Keratinocyte (primary cell): ENCODE results near the gene DPH6. TPM values are rescaled to one million over a fixed set of nuclear protein-coding genes. Genes with fewer than 3 reads are reported as not detected.

Experiments
- DNase-seq: peaks from one replicate; pipeline ENCODE4 v3.0.0-alpha.2; 2011; ENCODE audit warnings: low read depth, missing footprints, low spot score
- FAIRE-seq: peaks from 2 replicates; lab custom pipeline; 2011; peaks lifted over from hg19 to GRCh38; lab: Jason Lieb, UNC
- H2AFZ ChIP-seq: 2 replicates; pipeline ENCODE4 v1.6.0; 2012; ENCODE audit warnings: low read length, control low read depth, inconsistent platforms; ENCODE audit not compliant: control insufficient read depth
- H3K27ac ChIP-seq: 2 replicates; pipeline ENCODE4 v1.5.1; 2011; ENCODE audit warnings: low read length; ENCODE audit not compliant: control insufficient read depth, insufficient read depth
- H3K27me3 ChIP-seq: 3 replicates; pipeline ENCODE4 v1.6.0; 2011; ENCODE audit warnings: low read length; ENCODE audit not compliant: control insufficient read depth, insufficient read depth; ENCODE audit errors: extremely low read depth
- H3K36me3 ChIP-seq, 2 experiments: 2 replicates in 1 of 2; 3 replicates in 1 of 2; pipeline ENCODE4 v1.5.1; 2011; ENCODE audit warnings: low read length in 2 of 2, mild to moderate bottlenecking in 1 of 2; ENCODE audit not compliant: control insufficient read depth in 2 of 2, insufficient read depth in 2 of 2; ENCODE audit errors: extremely low read depth in 1 of 2
- H3K4me1 ChIP-seq: 3 replicates; pipeline ENCODE4 v1.5.1; 2011; ENCODE audit warnings: low read length; ENCODE audit not compliant: control insufficient read depth, insufficient read depth; ENCODE audit errors: extremely low read depth
- H3K4me2 ChIP-seq: 3 replicates; pipeline ENCODE4 v1.6.0; 2011; ENCODE audit warnings: low read depth, low read length; ENCODE audit not compliant: control insufficient read depth, insufficient read depth; ENCODE audit errors: extremely low read depth
- H3K4me3 ChIP-seq, 3 experiments: fragments of 200-600 bp in 1 of 3; sonication (generic) in 1 of 3; 2 replicates in 2 of 3; 3 replicates in 1 of 3; pipeline ENCODE4 v1.5.1; 2011 to 2016; ENCODE audit warnings: low read length in 3 of 3, mild to moderate bottlenecking in 3 of 3, control low read depth in 2 of 3, inconsistent platforms in 1 of 3, low read depth in 1 of 3, mixed read lengths in 1 of 3, mixed run types in 1 of 3, moderate library complexity in 1 of 3; ENCODE audit not compliant: control insufficient read depth in 2 of 3, insufficient read depth in 2 of 3; ENCODE audit errors: extremely low read depth in 1 of 3
- H3K79me2 ChIP-seq: 2 replicates; pipeline ENCODE4 v1.6.0; 2012; ENCODE audit warnings: low read length; ENCODE audit not compliant: control insufficient read depth, insufficient read depth
- H3K9ac ChIP-seq: 3 replicates; pipeline ENCODE4 v1.6.0; 2011; ENCODE audit warnings: low read length; ENCODE audit not compliant: control insufficient read depth, insufficient read depth; ENCODE audit errors: extremely low read depth
- H3K9me1 ChIP-seq: 3 replicates; pipeline ENCODE4 v1.6.0; 2011; ENCODE audit warnings: low read length; ENCODE audit not compliant: control insufficient read depth, insufficient read depth; ENCODE audit errors: extremely low read depth
- H3K9me3 ChIP-seq: 2 replicates; pipeline ENCODE4 v1.5.1; 2012; ENCODE audit warnings: low read depth, low read length; ENCODE audit not compliant: control insufficient read depth
- H4K20me1 ChIP-seq: 3 replicates; pipeline ENCODE4 v1.6.0; 2011; ENCODE audit warnings: low read length; ENCODE audit not compliant: control insufficient read depth, insufficient read depth; ENCODE audit errors: extremely low read depth
- CTCF ChIP-seq, 3 experiments: IDR thresholded peaks in 1 of 3; conservative IDR thresholded peaks in 1 of 3; optimal IDR thresholded peaks in 1 of 3; 2 replicates in 2 of 3; 3 replicates in 1 of 3; pipeline versions ENCODE3 to v1.5.1; 2011; ENCODE audit warnings: low read length in 3 of 3, mild to moderate bottlenecking in 3 of 3, moderate library complexity in 2 of 3, control low read depth in 1 of 3, inconsistent platforms in 1 of 3; ENCODE audit not compliant: insufficient read depth in 2 of 3; ENCODE audit errors: extremely low read depth in 1 of 3
- EZH2 ChIP-seq: IDR thresholded peaks from one replicate; pipeline ENCODE4 v1.6.1; 2012; ENCODE audit warnings: inconsistent platforms, mild to moderate bottlenecking, low read length, moderate library complexity
- dilution Hi-C: fragments of 300-500 bp; cut with MboI; formaldehyde crosslinking; loops from one replicate; pipeline ENCODE4 v1.7.0; 2020; ENCODE audit warnings: low sequenced_read_pairs; ENCODE audit not compliant: extremely low pct_ligation_motif_present
- polyA plus RNA-seq, 5 experiments: library from polyadenylated mRNA; depleted of rRNA in 3 of 5; stranded (reverse) in 3 of 5; stranded (forward) in 1 of 5; unstranded in 1 of 5; fragments of >200 nt; gene quantifications; 1 replicate in 1 of 5; 2 replicates in 3 of 5; 3 replicates in 1 of 5; pipeline versions ENCODE4 v1.2.1 to v1.2.3, GENCODE V29; 2011 to 2012; ENCODE audit warnings: missing spikeins in 2 of 5, low read depth in 1 of 5, low replicate concordance in 1 of 5

The DPH6 gene
- polyA plus RNA-seq, 1 donor (not counting 4 experiments of a cell fraction or from before 2014, with no cell fraction given), result 13.6 TPM

GRCh38 chr15:35486296-35486695 is 59.7 kb downstream of the DPH6 start:
- Histone ChIP-seq H3K36me3 (no peaks in the 10 kb centered on the region), H3K27me3 (no peaks in the 10 kb centered on the region), H3K79me2 (no peaks in the 10 kb centered on the region), H4K20me1 (no peaks in the 10 kb centered on the region), H3K9ac (no peak overlapping the region), H3K4me2 (no peak overlapping the region), H3K9me3 (peaks cover 2% of the 10 kb centered on the region), H3K4me3 (no peak overlapping the region), H2AFZ (no peak overlapping the region), H3K4me1 (peaks cover 13% of the 10 kb centered on the region), H3K9me1 (no peaks in the 10 kb centered on the region), H3K27ac (no peak overlapping the region)
- FAIRE-seq (no peak), DNase-seq (no peak)
- dilution Hi-C loops, result no loop called here
- TF ChIP-seq EZH2 (no peak), CTCF (optimal IDR thresholded peaks at IDR 0.05 in 1 of 3, IDR thresholded peaks at IDR 0.05 in 1 of 3, conservative IDR thresholded peaks at IDR 0.05 in 1 of 3; ENCODE audit: extremely low read depth in 1 of 3, insufficient read depth in 2 of 3, low read length in 3 of 3) (no peak)

DNA sequence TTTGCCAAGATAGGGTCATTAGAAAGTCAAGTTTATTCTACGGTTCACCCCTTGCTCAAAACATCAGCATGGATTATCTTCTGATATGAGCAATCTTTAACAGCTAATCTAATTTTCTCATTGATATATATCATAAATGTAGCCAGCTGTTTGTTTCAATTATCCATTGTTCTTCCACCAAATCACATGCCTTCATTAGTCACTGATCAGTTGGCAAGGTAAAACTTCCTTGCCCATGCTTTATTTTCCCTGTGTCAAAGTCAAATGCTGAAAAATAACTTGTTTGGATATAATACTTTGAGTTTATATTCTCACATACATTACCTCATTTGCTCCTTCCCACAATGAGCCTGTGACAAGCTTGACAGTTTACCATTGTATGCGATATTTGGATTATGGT is 60.6 kb downstream of the DPH6 start:
- Histone ChIP-seq H3K9me3 (peaks cover 2% of the 10 kb centered on the region), H2AFZ (no peak overlapping the region), H3K4me2 (no peak overlapping the region), H3K4me3 (no peak overlapping the region), H3K27ac (no peak overlapping the region), H3K9me1 (no peaks in the 10 kb centered on the region), H3K9ac (no peak overlapping the region), H3K4me1 (peaks cover 14% of the 10 kb centered on the region), H3K36me3 (no peaks in the 10 kb centered on the region), H4K20me1 (no peaks in the 10 kb centered on the region), H3K27me3 (no peaks in the 10 kb centered on the region), H3K79me2 (no peaks in the 10 kb centered on the region)
- DNase-seq, result no peak
- TF ChIP-seq CTCF (optimal IDR thresholded peaks at IDR 0.05 in 1 of 3, IDR thresholded peaks at IDR 0.05 in 1 of 3, conservative IDR thresholded peaks at IDR 0.05 in 1 of 3; ENCODE audit: extremely low read depth in 1 of 3, insufficient read depth in 2 of 3, low read length in 3 of 3), result no peak
- TF ChIP-seq EZH2, result no peak
- FAIRE-seq, result no peak
- dilution Hi-C loops, result no loop called here
